ENCODE data around the gene ACAD10. TPM values are rescaled to one million over a fixed set of nuclear protein-coding genes. Genes with fewer than 3 reads are reported as not detected.

Gene ACAD10
- total and polyA plus RNA-seq, 10 of the 15 experiments (the other 5 are each of a cell fraction or from before 2014, with no cell fraction given) = 2.9 to 21.9 (median 17.5) TPM

DNA sequence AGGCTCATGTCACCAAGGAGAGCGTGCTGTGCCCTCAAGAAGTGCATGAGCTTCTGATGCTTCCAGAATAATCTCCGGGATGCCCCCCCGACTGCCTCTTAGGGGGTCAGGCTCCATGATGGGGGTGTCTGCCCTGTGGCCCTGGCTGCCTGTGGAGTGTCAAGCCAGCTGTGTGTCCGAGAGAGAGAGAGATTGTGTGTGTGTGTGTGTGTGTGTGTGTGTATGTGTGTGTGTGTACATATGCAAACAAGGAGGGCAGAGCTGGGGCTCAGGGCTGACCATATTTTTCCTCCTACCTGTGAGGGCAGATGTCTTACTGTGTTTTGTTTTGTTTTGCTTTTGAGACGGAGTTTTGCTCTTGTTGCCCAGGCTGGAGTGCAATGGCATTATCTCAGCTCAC is 75.2 kb downstream of the ACAD10 start:
- Histone ChIP-seq H3K36me3 (ENCODE audit: control insufficient read depth in 2 of 2, insufficient read depth in 2 of 2, low read length in 1 of 2) (no peaks in the 10 kb centered on the region), H4K20me1 (ENCODE audit: control insufficient read depth, insufficient read depth) (no peaks in the 10 kb centered on the region), H3K27ac (ENCODE audit: control insufficient read depth, insufficient read depth) (peak overlapping the region; percentile 63; the same call in 1 of the 2 replicates), H3K4me2 (ENCODE audit: control insufficient read depth, insufficient read depth) (peak overlapping the region; percentile 25), H3K9me3 (replicated peaks; ENCODE audit: control insufficient read depth, insufficient read depth, low read length) (no peaks in the 10 kb centered on the region; the same call in 1 of the 3 replicates), H2AFZ (ENCODE audit: control insufficient read depth, low read depth, low read length) (no peak overlapping the region), H3K4me1 (ENCODE audit: control insufficient read depth, insufficient read depth, low read length) (peaks cover 67% of the 10 kb centered on the region), H3K79me2 (ENCODE audit: control insufficient read depth, insufficient read depth, low read length) (no peaks in the 10 kb centered on the region), H3K27me3 (replicated peaks in 1 of 2; ENCODE audit: control insufficient read depth in 2 of 2, insufficient read depth in 2 of 2, low read length in 1 of 2) (no peaks in the 10 kb centered on the region), H3K9ac (ENCODE audit: control insufficient read depth, insufficient read depth, low read length) (no peak overlapping the region), H3K4me3 (peak overlapping the region; percentile 25; the same call in 1 of the 2 replicates)
- in situ Hi-C loops (cut with MboI) (no loop called here), intact Hi-C loops (cut with micrococcal nuclease; ENCODE audit: unreplicated experiment) (no loop called here)
- no peak for FAIRE-seq
- no TSS peak for BruUV-seq (replicated peaks)
- peak; percentile 54 for ATAC-seq
- DNase-seq (ENCODE audit: low read depth, low spot score) = no peak
- ChIA-PET CTCF (interaction anchor here (1.1 to 2.4 kb wide), 6 partner anchors 16 to 76 kb away, joined by 3 to 16 read pairs (median 4); partner anchors contain the start of genes ACAD10 and BRAP), POLR2A (interaction anchor here (0.6 to 7.4 kb wide), 2 partner anchors 11 to 15 kb away, joined by 3 to 46 read pairs; no protein-coding TSS in a partner anchor), SMC1A (ENCODE audit: uncharacterized antibody, unreplicated experiment) (interaction anchor here (0.6 to 2.7 kb wide), 7 partner anchors 8 to 66 kb away, joined by 3 to 15 read pairs (median 4); no protein-coding TSS in a partner anchor), RAD21 (ENCODE audit: unreplicated experiment) (interaction anchor here (0.6 to 3.1 kb wide), 4 partner anchors 7 to 52 kb away, joined by 3 to 12 read pairs (median 8); no protein-coding TSS in a partner anchor)
- TF ChIP-seq BCL11A (IDR thresholded peaks at IDR 0.05; ENCODE audit: low read depth, low read length) (no peak), TCF3 (IDR thresholded peaks at IDR 0.05; ENCODE audit: borderline replicate concordance, insufficient read depth, low read depth, low read length) (0 out of 2 replicates have a peak, but pooled peaks have one; percentile 70), IKZF2 (IDR thresholded peaks at IDR 0.05) (peak in 1 of 2 experiments; percentile 37; a peak in 2 of 4 replicates), POU2F2 (IDR thresholded peaks at IDR 0.05; ENCODE audit: borderline replicate concordance, low read depth, low read length) (peak; percentile 98), NBN (IDR thresholded peaks at IDR 0.05) (peak; percentile 52; the same call in 1 of the 2 replicates), RB1 (IDR thresholded peaks at IDR 0.05; ENCODE audit: borderline replicate concordance) (no peak), CREB1 (IDR thresholded peaks at IDR 0.05; ENCODE audit: low read depth) (0 out of 2 replicates have a peak, but pooled peaks have one; percentile 16), HDGF (IDR thresholded peaks at IDR 0.05) (peak; percentile 83; the same call in 1 of the 2 replicates), FOXK2 (IDR thresholded peaks at IDR 0.05) (no peak), RUNX3 (IDR thresholded peaks at IDR 0.05; ENCODE audit: low read length) (peak; percentile 57; the same call in 1 of the 2 replicates)
- 28% methylated on average over 5 of the region's 5 CpGs for WGBS (ENCODE audit: insufficient coverage, insufficient replicate concordance, low lambda C conversion rate, missing lambda C conversion rate)
